Neuron (in vitro differentiated cells): ENCODE results near the gene MRPL19.

Experiments used
- H2AFZ ChIP-seq: one replicate; pipeline ENCODE4 v1.6.1; 2013; ENCODE audit warnings: low read depth, mild to moderate bottlenecking, inconsistent platforms, low read length, moderate library complexity
- H3K27me3 ChIP-seq: one replicate; pipeline ENCODE4 v1.6.1; 2013; ENCODE audit warnings: low read length; ENCODE audit not compliant: insufficient read depth
- H3K36me3 ChIP-seq: one replicate; pipeline ENCODE4 v1.6.1; 2013; ENCODE audit warnings: low read length; ENCODE audit not compliant: insufficient read depth
- H3K4me1 ChIP-seq: one replicate; pipeline ENCODE4 v1.6.1; 2013; ENCODE audit warnings: low read length; ENCODE audit not compliant: insufficient read depth
- H3K4me3 ChIP-seq: 2 replicates; pipeline ENCODE4 v1.5.1; 2013; ENCODE audit warnings: mild to moderate bottlenecking, low read length, moderate library complexity
- H3K9me3 ChIP-seq: one replicate; pipeline ENCODE4 v1.6.1; 2013; ENCODE audit warnings: low read length

Gene MRPL19

GRCh38 chr2:75608684-75609333 lies 37.8 kb upstream of the MRPL19 start:
- Histone ChIP-seq H3K4me3 (peak overlapping the region; percentile 29), H3K27me3 (peaks cover 8% of the 10 kb centered on the region), H2AFZ (peak overlapping the region; percentile 12), H3K36me3 (no peaks in the 10 kb centered on the region), H3K4me1 (peaks cover 24% of the 10 kb centered on the region), H3K9me3 (no peaks in the 10 kb centered on the region)

- no peak overlapping the region for H2AFZ ChIP-seq
- no peaks in the 10 kb centered on the region for H3K9me3 ChIP-seq
- H3K27me3 ChIP-seq, result peaks cover 8% of the 10 kb centered on the region
- H3K4me3 ChIP-seq, result no peak overlapping the region
- H3K4me1 ChIP-seq, result peaks cover 24% of the 10 kb centered on the region
- no peaks in the 10 kb centered on the region for H3K36me3 ChIP-seq
Observed at GRCh38 chr2:75609334-75609689, 37.3 kb upstream of the MRPL19 start.

GRCh38 chr2:75609937-75610508 lies 36.6 kb upstream of the MRPL19 start:
- Histone ChIP-seq H3K27me3 (peaks cover 8% of the 10 kb centered on the region), H3K9me3 (no peaks in the 10 kb centered on the region), H3K36me3 (no peaks in the 10 kb centered on the region), H3K4me3 (no peak overlapping the region), H2AFZ (no peak overlapping the region), H3K4me1 (peaks cover 24% of the 10 kb centered on the region)

DNA sequence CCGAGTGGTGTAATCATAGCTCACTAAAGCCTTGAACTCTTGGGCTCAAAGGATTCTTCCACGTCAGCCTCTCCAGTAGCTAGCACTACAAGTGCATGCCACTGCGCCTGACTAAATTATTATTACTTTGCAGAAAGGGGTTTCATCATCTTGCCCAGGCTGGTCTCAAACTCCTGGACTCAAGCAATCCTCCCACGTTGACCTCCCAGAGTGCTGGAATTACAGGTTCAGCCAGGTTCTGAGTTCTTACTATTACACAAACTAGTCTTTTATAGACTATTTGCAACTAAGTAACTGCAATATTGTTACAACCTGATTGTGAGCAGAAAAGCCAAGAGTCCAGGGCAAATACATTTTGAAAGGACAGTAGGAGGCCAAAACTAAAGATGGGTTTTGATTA lies 35.9 kb upstream of the MRPL19 start:
- H3K9me3 ChIP-seq, result no peaks in the 10 kb centered on the region
- H3K36me3 ChIP-seq, result no peaks in the 10 kb centered on the region
- H3K4me1 ChIP-seq, result peaks cover 24% of the 10 kb centered on the region
- no peak overlapping the region for H2AFZ ChIP-seq
- H3K4me3 ChIP-seq, result no peak overlapping the region
- H3K27me3 ChIP-seq, result peaks cover 8% of the 10 kb centered on the region

- peaks cover 24% of the 10 kb centered on the region for H3K4me1 ChIP-seq
- H2AFZ ChIP-seq, result no peak overlapping the region
- H3K36me3 ChIP-seq, result no peaks in the 10 kb centered on the region
- H3K27me3 ChIP-seq, result peaks cover 2% of the 10 kb centered on the region
- no peak overlapping the region for H3K4me3 ChIP-seq
- no peaks in the 10 kb centered on the region for H3K9me3 ChIP-seq
Observed at GRCh38 chr2:75612108-75612861, 34.3 kb upstream of the MRPL19 start.

DNA sequence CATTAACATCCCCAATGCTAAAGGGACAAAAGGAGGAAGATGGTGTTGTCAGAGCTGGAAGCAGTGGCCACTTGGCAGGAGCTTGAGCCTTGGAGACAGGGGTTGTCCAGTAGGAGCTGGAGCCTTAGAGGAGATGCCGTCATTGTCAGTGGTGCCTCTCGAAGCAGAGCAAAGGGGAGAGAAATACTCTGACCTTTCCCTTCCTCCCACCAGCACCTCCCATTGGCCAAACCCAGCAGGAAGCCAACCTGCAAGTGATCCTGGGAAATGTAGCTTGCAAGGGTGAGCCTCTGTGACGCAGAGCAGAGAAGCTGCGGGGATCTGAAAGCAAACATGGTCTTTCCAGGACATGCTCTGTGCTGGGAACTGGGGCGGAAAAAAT lies 33.7 kb upstream of the MRPL19 start:
- Histone ChIP-seq H3K27me3 (peaks cover 2% of the 10 kb centered on the region), H3K36me3 (no peaks in the 10 kb centered on the region), H3K4me3 (no peak overlapping the region), H3K9me3 (no peaks in the 10 kb centered on the region), H2AFZ (no peak overlapping the region), H3K4me1 (peaks cover 24% of the 10 kb centered on the region)

DNA sequence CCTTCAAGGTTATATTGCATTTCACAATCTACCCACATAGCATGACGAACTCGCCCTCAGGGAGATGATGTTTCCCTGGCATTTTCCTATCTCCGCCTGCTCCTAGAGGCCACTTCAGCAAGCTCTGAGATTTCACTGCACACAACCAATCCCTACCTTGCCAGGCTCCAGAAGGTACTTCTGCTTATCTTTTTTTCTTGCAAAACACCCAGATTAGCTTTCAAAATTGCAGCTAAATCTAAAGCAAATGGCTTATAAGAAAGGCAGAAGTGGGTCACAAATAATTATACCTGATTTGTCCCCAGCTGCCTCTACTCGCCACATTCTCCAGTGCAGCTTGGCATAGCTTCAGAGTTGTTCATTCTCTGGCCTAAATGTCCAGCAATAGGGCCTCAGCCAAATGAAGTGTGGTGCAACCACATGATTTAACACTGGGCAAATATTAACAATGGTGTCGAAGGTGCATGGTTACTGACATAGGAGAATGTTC lies 32.4 kb upstream of the MRPL19 start:
- Histone ChIP-seq H3K36me3 (no peaks in the 10 kb centered on the region), H3K4me3 (no peak overlapping the region), H3K4me1 (peaks cover 13% of the 10 kb centered on the region), H2AFZ (no peak overlapping the region), H3K9me3 (no peaks in the 10 kb centered on the region), H3K27me3 (peaks cover 2% of the 10 kb centered on the region)

DNA sequence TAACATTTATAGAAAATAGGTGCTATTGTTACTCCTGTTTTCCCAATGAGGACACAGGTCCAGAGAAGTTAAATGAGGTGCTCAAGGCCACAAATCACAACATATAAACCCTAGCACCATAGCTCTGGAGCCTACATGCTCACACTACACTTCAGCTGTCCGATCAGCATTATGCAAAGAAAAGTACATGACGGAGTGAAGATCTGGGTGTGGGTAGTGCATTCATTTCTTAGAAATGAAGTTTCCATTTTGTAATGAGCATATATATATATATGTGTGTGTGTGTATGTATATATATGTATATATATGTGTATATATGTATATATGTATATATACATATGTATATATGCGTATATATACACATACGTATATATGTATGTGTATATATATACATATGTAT lies 30.2 kb upstream of the MRPL19 start:
- Histone ChIP-seq H3K9me3 (no peaks in the 10 kb centered on the region), H3K4me1 (peaks cover 7% of the 10 kb centered on the region), H3K4me3 (no peak overlapping the region), H2AFZ (no peak overlapping the region), H3K27me3 (no peaks in the 10 kb centered on the region), H3K36me3 (no peaks in the 10 kb centered on the region)

- no peaks in the 10 kb centered on the region for H3K36me3 ChIP-seq
- no peaks in the 10 kb centered on the region for H3K27me3 ChIP-seq
- peaks cover 7% of the 10 kb centered on the region for H3K4me1 ChIP-seq
- H3K9me3 ChIP-seq, result no peaks in the 10 kb centered on the region
- no peak overlapping the region for H3K4me3 ChIP-seq
- no peak overlapping the region for H2AFZ ChIP-seq
Observed at GRCh38 chr2:75616933-75617332, 29.6 kb upstream of the MRPL19 start.

DNA sequence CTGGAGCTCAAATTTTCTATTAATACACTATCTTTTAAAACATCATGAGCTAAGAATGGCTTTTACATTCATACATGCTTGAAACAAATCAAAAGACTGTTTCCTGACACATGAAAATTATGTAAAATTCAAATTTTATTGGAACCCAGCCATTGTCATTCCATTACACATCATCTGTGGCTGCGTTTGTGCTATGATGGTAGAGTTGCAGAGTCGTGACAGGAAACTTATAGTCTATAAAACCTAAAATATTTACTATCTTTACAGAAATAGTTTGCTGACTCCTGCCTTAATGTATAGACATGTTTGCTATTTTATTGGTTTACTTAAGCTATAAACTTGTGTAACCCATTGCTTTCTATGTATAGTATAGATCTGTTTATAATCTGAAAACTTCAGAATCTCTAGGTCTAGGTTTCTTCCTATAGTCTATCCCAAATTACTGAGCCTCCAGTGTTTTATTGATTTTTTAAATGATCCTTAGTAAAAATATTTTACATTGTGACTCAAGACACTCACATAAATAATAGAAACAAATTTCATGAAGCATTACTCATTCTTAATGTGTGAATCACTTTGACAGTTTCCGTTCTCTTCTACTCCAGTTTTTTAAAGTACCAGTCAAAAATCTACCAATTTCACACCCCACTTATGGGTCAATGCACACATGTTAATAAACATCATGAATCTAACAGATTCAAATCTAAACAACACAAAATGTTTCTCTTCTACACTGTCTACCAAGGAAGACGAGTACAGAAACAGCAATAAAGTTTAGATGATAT lies 26.4 kb upstream of the MRPL19 start:
- no peak overlapping the region for H2AFZ ChIP-seq
- H3K4me1 ChIP-seq, result no peaks in the 10 kb centered on the region
- no peaks in the 10 kb centered on the region for H3K36me3 ChIP-seq
- no peaks in the 10 kb centered on the region for H3K9me3 ChIP-seq
- no peak overlapping the region for H3K4me3 ChIP-seq
- no peaks in the 10 kb centered on the region for H3K27me3 ChIP-seq

DNA sequence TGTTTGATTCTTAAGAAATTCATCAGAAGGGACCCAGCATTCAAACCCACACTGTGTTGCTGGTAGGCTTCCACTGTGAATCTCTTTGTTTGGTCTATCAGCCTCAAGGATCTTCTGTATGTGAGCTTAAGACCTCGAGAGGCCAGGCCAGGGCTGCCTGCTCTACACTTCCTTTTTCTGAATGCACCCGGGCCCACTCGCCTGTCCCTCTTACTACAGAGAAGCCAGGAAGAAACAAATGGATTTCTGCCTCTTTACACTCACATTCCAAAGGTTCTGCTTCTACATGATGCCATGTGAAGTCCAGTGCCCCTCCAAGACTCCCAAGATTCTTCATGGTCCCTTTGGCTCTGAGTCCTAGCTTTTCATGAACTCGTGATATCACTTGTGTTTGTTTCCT lies 25.4 kb upstream of the MRPL19 start:
- H3K4me1 ChIP-seq, result no peaks in the 10 kb centered on the region

GRCh38 chr2:75622500-75622899 lies 24.1 kb upstream of the MRPL19 start:
- Histone ChIP-seq H3K4me3 (no peak overlapping the region), H2AFZ (no peak overlapping the region)

More for the DNA sequence above, 25.4 kb upstream of the MRPL19 start:
- H3K4me3 ChIP-seq, result no peak overlapping the region
- H3K27me3 ChIP-seq, result no peaks in the 10 kb centered on the region
- no peaks in the 10 kb centered on the region for H3K36me3 ChIP-seq
- no peaks in the 10 kb centered on the region for H3K9me3 ChIP-seq
- no peak overlapping the region for H2AFZ ChIP-seq

DNA sequence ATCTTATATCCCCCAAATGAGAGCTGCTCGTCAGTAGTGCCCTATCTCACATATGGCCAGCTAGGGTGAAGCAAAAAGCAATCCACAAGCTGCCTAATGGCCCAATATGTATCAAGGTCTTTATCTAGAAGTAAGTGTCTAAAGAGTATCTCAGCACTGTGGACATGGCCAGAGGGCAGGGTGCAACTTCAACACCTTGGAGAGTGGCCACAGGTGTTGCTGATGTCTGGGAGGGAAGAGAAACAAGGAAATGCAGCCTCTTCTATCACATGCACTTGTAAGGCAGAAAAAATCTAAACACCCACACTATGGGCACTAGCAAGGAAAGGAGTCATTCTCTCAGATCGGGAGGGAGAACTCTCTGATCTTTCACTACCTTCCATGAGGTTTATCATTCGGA lies 23.7 kb upstream of the MRPL19 start:
- Histone ChIP-seq H2AFZ (no peak overlapping the region), H3K27me3 (no peaks in the 10 kb centered on the region), H3K9me3 (no peaks in the 10 kb centered on the region), H3K4me1 (no peaks in the 10 kb centered on the region), H3K4me3 (no peak overlapping the region), H3K36me3 (no peaks in the 10 kb centered on the region)

More at GRCh38 chr2:75622500-75622899, 24.1 kb upstream of the MRPL19 start:
- Histone ChIP-seq H3K36me3 (no peaks in the 10 kb centered on the region), H3K4me1 (no peaks in the 10 kb centered on the region), H3K27me3 (no peaks in the 10 kb centered on the region), H3K9me3 (no peaks in the 10 kb centered on the region)
